PC-9 (cell line): Measurements from ENCODE around the gene TRAM2.

Source experiments
- EZH2 ChIP-seq: fragments of 200-600 bp; sonication (generic); IDR thresholded peaks from 2 replicates; pipeline ENCODE4 v1.8.0; 2017; ENCODE audit warnings: antibody characterized with exemption, low read depth
- TF ChIP-seq, protein P1 (sequence below): fragments of 200-600 bp; sonication (generic); conservative IDR thresholded peaks from 2 replicates; pipeline ENCODE4 v1.6.1; 2017; ENCODE audit warnings: mixed run types, antibody characterized with exemption, mild to moderate bottlenecking, moderate library complexity

DNA sequence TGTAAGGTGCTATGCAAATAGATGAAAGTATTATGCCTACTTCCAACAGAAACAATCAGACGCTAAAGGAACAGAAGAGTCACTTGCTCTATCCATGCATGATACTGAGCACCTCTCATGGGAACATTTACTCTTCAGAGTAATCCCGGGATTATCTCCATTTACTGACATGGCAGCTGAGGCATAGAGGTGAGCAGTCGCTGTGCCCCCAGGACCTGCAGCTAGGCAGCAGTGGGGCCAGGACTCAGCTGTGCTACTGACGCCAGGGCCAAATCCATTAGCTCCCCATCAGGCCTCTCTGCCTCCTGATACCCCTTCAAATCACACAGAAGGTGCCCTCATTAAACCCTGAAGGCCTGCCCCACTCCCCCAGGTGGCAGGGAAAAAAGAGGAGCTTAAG lies 51.9 kb downstream of the TRAM2 start:
- TF ChIP-seq, protein P1, sequence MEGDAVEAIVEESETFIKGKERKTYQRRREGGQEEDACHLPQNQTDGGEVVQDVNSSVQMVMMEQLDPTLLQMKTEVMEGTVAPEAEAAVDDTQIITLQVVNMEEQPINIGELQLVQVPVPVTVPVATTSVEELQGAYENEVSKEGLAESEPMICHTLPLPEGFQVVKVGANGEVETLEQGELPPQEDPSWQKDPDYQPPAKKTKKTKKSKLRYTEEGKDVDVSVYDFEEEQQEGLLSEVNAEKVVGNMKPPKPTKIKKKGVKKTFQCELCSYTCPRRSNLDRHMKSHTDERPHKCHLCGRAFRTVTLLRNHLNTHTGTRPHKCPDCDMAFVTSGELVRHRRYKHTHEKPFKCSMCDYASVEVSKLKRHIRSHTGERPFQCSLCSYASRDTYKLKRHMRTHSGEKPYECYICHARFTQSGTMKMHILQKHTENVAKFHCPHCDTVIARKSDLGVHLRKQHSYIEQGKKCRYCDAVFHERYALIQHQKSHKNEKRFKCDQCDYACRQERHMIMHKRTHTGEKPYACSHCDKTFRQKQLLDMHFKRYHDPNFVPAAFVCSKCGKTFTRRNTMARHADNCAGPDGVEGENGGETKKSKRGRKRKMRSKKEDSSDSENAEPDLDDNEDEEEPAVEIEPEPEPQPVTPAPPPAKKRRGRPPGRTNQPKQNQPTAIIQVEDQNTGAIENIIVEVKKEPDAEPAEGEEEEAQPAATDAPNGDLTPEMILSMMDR, result no peak
- no peak for TF ChIP-seq EZH2
